HG03097 (cell line): ENCODE measurements around the gene SAMD8.
"Not testable (repeated sequence)": the region's sequence is repeated elsewhere in the genome, so short reads cannot be mapped to it uniquely, and the experiment has no call there.

Experiments
- ATAC-seq: cut with Tn5 transposase; IDR thresholded peaks from one replicate; pipeline ENCODE4 v1.9.1; 2021; ENCODE audit not compliant: unreplicated experiment, low FRiP score

The SAMD8 gene

GRCh38 chr10:75189266-75190096, 78.0 kb downstream of the SAMD8 start:
- no peak for ATAC-seq

- ATAC-seq = no peak
Measured at GRCh38 chr10:75191821-75192568, 80.5 kb downstream of the SAMD8 start.

GRCh38 chr10:75194625-75195024, 83.2 kb downstream of the SAMD8 start:
- ATAC-seq = not testable (repeated sequence)

- no peak for ATAC-seq
Measured at GRCh38 chr10:75195035-75195763, 83.7 kb downstream of the SAMD8 start.

- no peak for ATAC-seq
Measured at GRCh38 chr10:75197066-75197465, 85.6 kb downstream of the SAMD8 start.

GRCh38 chr10:75197906-75198305, 86.5 kb downstream of the SAMD8 start:
- no peak for ATAC-seq

- ATAC-seq = not testable (repeated sequence)
Measured at GRCh38 chr10:75199949-75200348, 88.5 kb downstream of the SAMD8 start.

GRCh38 chr10:75201793-75202307, 90.4 kb downstream of the SAMD8 start:
- no peak for ATAC-seq

GRCh38 chr10:75202321-75203045, 91.0 kb downstream of the SAMD8 start:
- no peak for ATAC-seq

- ATAC-seq = not testable (repeated sequence)
Measured at GRCh38 chr10:75203046-75203620, 91.7 kb downstream of the SAMD8 start.

GRCh38 chr10:75203724-75204123, 92.3 kb downstream of the SAMD8 start:
- ATAC-seq = no peak

GRCh38 chr10:75205908-75206307, 94.5 kb downstream of the SAMD8 start:
- no peak for ATAC-seq

- ATAC-seq = not testable (repeated sequence)
Measured at GRCh38 chr10:75206638-75207037, 95.2 kb downstream of the SAMD8 start.

- no peak for ATAC-seq
Measured at GRCh38 chr10:75207079-75207856, 95.8 kb downstream of the SAMD8 start.

GRCh38 chr10:75207857-75208144, 96.3 kb downstream of the SAMD8 start:
- ATAC-seq = no peak

- ATAC-seq = no peak
Measured at GRCh38 chr10:75208181-75208580, 96.7 kb downstream of the SAMD8 start.

GRCh38 chr10:75209086-75209920, 97.8 kb downstream of the SAMD8 start:
- no peak for ATAC-seq

- ATAC-seq = peak; percentile 36
Measured at GRCh38 chr10:75209921-75210281, 98.4 kb downstream of the SAMD8 start.
